ENCODE results near the gene ASPA.
"Not testable (repeated sequence)": the region's sequence is repeated elsewhere in the genome, so short reads cannot be mapped to it uniquely, and the experiment has no call there.

The ASPA gene

GRCh38 chr17:3475812-3476610 lies at the start of gene ASPA:
ASPA (plus strand) TSS chr17:3475997; CDS start chr17:3476160, 163 bp downstream.
- DNase-seq: no peak

GRCh38 chr17:3433215-3433614 lies 42.6 kb upstream of the ASPA start:
- peak; percentile 20 to 25 for DNase-seq

GRCh38 chr17:3433741-3434140 lies 42.1 kb upstream of the ASPA start, which contains the start of gene OR1E2:
OR1E2 (minus strand) TSS chr17:3433841; CDS start chr17:3433841, 0 bp downstream.
- no peak for DNase-seq

DNA sequence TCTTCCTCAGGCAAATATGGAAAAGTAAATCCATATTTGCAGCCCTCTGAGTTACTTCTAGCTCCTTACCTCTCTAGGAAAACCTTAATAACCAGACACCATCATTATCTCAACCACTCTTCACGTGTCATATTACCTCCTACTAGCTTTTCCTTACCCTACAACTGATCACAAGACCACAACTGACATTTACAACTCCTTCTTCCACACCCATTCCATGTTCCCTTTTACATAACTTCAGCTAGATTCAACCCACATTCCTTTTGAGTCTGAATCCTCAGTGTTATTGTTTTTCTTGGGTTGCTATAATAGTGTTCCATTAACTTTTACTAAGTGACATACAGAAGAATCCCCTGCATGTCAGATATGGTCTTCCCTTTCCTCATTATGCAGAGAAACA lies 37.4 kb upstream of the ASPA start:
- DNase-seq: no peak

DNA sequence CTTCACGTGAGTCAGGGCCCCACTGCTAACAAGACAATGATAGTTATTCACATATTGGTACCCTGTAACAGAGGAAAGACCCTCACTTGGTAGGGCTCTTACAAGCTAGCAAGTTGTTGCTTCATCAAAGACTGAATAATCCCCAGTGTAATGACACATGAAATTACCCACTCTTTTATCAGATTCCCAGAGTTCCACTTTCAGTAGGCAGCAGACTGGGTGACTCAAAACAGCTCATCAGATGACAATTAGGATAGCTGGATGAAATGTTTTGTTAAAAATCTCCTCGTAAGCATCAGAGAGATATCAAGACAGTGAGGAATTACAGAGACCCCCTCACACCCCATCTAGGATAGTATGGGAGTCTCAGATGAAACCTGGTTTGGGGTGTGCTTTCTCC lies 35.3 kb upstream of the ASPA start:
- no peak for DNase-seq

- DNase-seq: no peak
These were observed 28.2 kb upstream of the ASPA start for GRCh38 chr17:3447625-3448024.

DNA sequence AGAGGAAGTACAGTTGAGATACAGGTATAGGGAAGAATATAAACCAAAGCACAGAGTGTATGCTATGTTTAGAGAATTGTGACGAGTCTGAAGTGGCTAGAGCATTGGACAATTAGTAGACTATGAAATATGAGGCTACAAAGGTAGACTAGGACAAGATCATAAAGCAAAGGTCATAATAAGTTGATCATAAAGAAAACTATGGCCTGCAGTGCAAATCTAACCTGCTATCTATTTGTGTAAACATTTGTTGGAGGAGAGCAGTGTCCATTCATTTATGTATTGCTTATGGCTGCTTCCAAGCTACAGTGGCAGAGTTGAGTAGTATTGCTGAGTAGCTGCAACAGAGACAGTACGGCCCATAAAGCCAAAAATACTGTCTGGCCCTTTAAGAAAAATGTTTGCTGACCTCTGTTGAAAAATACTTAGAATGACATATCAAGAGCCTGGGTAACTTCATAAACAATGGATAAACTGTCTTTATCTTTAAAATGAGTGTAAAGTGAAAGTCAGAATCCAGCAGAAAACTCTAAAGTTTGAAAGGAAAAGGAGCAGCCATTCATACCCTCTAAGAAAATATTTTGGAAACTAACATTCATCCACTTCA lies 27.6 kb upstream of the ASPA start:
- no peak for DNase-seq

DNA sequence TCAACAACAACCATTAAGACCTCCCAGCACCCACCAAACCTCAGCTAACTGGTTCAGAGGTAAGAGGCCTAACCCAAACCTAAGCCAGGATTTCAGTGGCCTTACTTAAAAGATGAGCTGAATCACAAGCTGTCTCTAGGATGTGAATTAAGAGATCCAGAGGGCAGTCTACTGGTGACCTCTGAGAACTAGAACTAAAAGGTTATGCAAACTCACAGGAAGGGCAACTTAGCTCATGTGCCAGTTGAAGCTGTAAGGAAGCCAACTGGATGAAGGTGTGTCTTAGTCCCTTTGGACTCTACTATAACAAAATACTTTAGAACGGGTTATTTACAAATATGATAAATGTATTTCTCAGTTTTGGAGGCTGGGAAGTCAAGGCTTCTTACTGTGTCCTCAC lies 9.4 kb upstream of the ASPA start:
- not testable (repeated sequence) for DNase-seq

GRCh38 chr17:3469529-3469928 lies 6.3 kb upstream of the ASPA start:
- no peak for DNase-seq

- DNase-seq: no peak
These were observed 4.2 kb upstream of the ASPA start, which contains the start of gene SPATA22 for GRCh38 chr17:3471599-3471998. SPATA22 (minus strand) TSS chr17:3471819; CDS start chr17:3469325, 2,494 bp downstream.

DNA sequence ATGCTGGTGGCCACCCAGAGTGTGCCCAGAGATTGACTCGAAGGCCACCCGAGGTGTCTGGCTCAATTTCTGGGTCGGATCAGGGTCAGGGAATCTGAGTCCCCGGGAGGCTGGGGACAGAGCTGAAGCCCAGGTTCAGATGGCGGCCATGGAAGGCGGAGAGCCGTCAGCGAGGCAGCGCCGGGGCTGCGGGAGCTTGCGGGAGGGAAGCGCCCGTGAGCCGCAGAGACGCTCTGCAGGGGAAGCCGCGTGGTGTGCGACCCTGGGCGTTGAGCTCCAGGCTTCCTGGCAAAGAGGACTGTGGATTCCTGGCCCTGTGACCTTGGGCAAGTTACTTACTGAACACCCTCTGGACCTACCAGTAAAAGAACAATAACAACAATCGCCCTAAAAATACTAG lies 3.7 kb upstream of the ASPA start:
- no peak for DNase-seq

DNA sequence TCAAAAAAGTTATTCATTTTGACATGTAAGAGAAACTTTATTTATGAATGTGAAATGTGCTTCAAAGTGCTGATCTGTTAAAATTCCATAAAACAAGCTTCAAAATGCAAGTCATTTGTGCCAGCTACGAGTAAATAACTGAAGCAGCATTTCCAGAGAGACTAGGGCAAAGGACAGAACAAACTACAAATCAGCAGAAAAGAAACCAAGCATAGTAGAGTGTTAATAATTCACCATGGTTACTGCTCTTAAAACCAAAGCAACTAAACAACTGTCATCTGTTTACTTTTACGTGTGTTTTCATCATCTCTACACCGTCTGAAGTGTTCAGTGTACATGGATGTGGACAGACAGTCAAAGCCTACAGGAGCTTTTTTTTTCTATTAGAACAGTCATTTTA lies 1.6 kb upstream of the ASPA start:
- no peak for DNase-seq

DNA sequence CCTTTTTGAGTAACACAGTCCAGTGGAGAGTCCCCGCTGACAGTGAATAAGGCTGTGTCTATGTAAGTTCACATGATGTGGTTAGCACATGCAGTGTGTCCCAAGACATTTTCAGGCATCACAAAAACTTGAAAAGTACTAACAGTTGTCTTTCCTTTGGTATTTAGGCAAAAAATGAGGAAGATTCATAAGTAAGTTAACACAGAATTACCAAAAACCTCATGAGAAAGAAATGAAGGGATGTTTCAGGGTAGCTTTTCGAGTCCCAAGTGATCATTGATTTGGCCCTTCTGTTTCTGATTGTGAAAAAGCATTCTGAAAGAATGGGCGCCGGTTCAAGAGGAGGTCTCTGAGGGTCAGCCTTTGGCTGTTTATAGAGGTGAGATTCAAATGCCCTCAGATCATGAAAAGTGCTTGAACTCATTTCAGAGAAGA lies 529 bp upstream of the ASPA start:
- DNase-seq: no peak

DNA sequence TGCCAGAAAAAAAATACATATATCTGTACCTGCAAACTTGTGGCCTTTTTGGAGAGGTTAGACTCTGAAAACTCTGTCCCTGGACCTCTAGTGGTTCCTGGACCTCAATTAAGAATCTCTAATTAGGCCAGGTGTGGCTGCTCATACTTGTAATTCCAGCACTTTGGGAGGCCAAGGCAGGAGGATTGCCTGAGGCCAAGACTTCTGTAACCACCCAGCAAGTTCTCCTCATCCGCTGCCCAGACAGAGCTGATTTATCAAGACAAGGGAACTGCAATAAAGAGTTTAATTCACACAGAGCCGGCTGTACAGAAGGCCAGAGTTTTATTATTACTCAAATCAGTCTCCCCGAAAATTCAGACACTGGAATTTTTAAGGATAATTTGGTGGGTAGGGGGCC lies 4.2 kb downstream of the ASPA start:
- DNase-seq: no peak

GRCh38 chr17:3482852-3483251 lies 7.1 kb downstream of the ASPA start:
- DNase-seq: no peak

DNA sequence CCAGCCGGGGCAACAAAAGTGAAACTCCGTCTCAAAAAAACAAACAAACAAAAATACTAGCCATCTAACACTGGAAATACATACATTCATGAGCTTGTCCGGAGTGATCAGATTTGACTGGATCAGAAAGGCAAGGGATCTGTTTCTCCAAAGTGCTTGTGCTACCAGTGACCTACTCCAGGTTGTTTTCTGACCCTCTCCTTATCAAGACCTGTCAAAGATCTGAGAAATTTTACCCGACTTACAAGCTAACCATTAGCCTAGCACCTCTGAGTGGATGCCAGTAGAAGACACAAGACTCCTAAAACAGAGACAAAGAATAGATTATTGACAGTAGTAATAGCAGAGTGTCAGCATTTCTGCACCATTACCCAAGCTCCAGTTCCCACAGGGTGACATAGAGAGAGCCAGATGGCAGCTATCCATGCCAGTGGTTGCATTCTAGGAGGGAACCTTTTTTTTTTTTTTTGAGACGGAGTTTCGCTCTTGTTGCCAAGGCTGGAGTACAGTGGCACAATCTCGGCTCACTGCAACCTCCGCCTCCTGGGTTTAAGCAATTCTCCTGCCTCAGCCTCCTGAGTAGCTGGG lies 9.8 kb downstream of the ASPA start:
- DNase-seq: no peak

DNA sequence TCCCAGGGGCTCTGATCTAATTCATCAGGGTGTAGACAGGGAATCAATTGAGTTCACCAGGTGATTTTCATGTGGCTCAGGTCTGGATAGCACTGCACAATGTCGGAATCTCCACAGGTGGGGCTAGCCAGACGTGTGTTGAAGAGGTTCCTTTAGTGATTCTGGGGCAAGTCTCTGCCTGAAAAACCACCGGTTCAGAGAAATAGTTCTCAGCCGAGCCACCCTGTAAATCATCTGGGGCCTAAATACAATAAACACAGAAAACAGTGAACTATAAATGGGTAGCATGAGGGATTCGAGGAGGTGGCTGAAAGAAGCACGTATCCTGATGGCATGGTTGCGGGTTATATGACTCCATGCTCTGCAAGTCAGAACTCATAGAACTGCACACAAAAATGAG lies 21.3 kb downstream of the ASPA start:
- DNase-seq: no peak

- DNase-seq: no peak
These were observed 25.5 kb downstream of the ASPA start for GRCh38 chr17:3501344-3501743.

DNA sequence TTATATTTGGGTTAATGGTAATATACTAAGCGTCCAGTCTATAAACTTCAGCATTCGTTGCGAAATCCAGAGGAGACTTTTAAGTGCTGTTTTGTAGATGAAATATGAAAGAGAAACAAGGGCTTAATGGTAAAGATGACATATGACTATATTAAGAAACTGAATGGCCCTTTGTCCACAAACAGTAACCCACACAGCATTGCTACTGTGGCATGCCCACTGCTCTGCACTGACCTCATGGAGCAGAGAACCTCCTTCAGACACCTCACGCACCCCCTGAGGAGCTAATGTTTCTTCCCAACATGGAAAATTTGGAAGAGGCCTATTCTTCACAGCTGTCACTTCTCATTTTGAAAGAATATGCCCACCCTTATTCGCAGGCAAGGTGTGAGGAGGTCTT lies 26.7 kb downstream of the ASPA start:
- DNase-seq: no peak

- DNase-seq: no peak
These were observed 27.5 kb downstream of the ASPA start for GRCh38 chr17:3503285-3503684.

- DNase-seq: no peak
These were observed 29.2 kb downstream of the ASPA start for GRCh38 chr17:3505008-3505407.

DNA sequence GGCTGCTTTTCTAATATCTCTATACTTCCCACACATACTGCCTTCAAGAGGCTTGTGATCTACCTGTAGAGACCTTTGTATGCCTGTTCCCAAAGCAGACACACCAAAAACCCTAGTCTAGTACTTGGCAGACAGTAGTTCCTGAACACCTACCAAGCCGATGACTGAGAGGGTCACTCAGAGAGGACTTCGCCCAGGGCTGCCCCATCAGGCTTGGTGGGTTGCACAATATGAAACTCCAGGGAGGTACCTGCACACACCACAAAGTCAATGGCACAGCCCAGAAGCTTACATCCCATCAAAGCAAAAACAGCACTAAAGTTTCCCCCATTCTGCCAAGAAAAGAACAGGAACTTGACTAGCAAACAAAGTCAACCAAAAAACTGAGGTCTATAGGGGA lies 30.3 kb downstream of the ASPA start:
- DNase-seq: no peak

DNA sequence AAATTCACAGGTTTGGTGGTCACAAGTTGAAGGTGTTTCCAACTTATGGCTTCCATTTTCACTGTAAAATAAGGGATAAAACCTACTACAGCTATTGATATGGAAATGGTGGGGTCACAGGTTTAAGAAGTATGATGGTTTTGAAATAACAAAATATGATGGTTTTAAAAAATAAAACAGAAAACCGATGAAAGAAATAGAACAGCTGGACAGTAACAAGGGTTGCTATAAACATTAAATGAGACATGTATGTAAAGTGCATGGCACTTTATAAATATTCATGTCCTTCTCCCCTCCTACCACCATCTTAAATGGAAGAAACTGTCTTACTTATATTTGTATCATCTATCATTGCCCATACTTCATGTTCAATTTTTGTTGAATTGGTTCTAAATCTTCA lies 31.3 kb downstream of the ASPA start:
- no peak for DNase-seq

- no peak for DNase-seq
These were observed 32.1 kb downstream of the ASPA start for GRCh38 chr17:3507869-3508268.
